ENCODE data around the gene GRK2.

- TF ChIP-seq POLR2AphosphoS5 (IDR thresholded peaks at IDR 0.05; ENCODE audit: low read depth, low read length) (no peak), TAF1 (IDR thresholded peaks at IDR 0.05; ENCODE audit: low read depth, low read length) (no peak)
These were observed 10.4 kb upstream of the GRK2 start for GRCh38 chr11:67255864-67256263.
